PC-3 (cell line): Measurements from ENCODE around the gene ADCY2. TPM values are rescaled to one million over a fixed set of nuclear protein-coding genes. Genes with fewer than 3 reads are reported as not detected.
A peak's percentile ranks its signal among the peaks of the same experiment; 100 is the strongest.

Experiments used
- ATAC-seq: fragments of 200-7000 bp; cut with Tn5 transposase; 2 replicates; pipeline ENCODE4 v1.9.1; 2020; ENCODE audit warnings: mild to moderate bottlenecking, moderate library complexity
- BruUV-seq: library from RNA; stranded (reverse); fragments of 400-500 nt; replicated peaks from 2 replicates; lab custom pipeline; 2021; lab: Mats Ljungman, UMichigan
- CTCF ChIA-PET: fragments of 300-600 bp; sonication (Branson Sonifier 250); formaldehyde crosslinking; loops from one replicate; lab custom pipeline; 2022; ENCODE audit warnings: antibody characterized with exemption; lab: Charles Lee
- POLR2A ChIA-PET: fragments of 300-600 bp; sonication (Branson Sonifier 250); formaldehyde crosslinking; loops from one replicate; lab custom pipeline; 2022; ENCODE audit warnings: antibody characterized with exemption; ENCODE audit not compliant: unreplicated experiment; lab: Charles Lee
- DNase-seq: peaks from one replicate; pipeline ENCODE4 v3.0.0-alpha.2; 2015
- H2AFZ ChIP-seq: fragments of 300-600 bp; sonication (generic); 2 replicates; pipeline ENCODE4 v1.6.0; 2016; ENCODE audit warnings: antibody characterized with exemption, low read length
- H3F3A ChIP-seq: fragments of 300-600 bp; sonication (generic); one replicate; pipeline ENCODE4 v1.6.0; 2017; ENCODE audit warnings: antibody characterized with exemption, low read length, control low read depth, mild to moderate bottlenecking; ENCODE audit not compliant: unreplicated experiment
- H3K27ac ChIP-seq: fragments of 300-600 bp; sonication (generic); 2 replicates; pipeline ENCODE4 v1.5.1; 2016; ENCODE audit warnings: mild to moderate bottlenecking, low read length
- H3K27me3 ChIP-seq: fragments of 300-600 bp; sonication (generic); 2 replicates; pipeline ENCODE4 v1.6.1; 2016; ENCODE audit warnings: low read length, mixed read lengths
- H3K36me3 ChIP-seq: fragments of 300-600 bp; sonication (generic); 2 replicates; pipeline ENCODE4 v1.6.1; 2016; ENCODE audit warnings: low read depth, mixed run types, low read length, mixed read lengths
- H3K4me1 ChIP-seq: fragments of 300-600 bp; sonication (generic); 2 replicates; pipeline ENCODE4 v1.5.1; 2016; ENCODE audit warnings: low read length; ENCODE audit not compliant: insufficient read depth
- H3K4me2 ChIP-seq: fragments of 300-600 bp; sonication (generic); 2 replicates; pipeline ENCODE4 v1.6.0; 2016; ENCODE audit warnings: low read length
- H3K4me3 ChIP-seq: fragments of 300-600 bp; sonication (generic); 2 replicates; pipeline ENCODE4 v1.5.1; 2016; ENCODE audit warnings: mild to moderate bottlenecking, low read length, mixed read lengths
- H3K79me2 ChIP-seq: fragments of 300-600 bp; sonication (generic); 2 replicates; pipeline ENCODE4 v1.6.1; 2017; ENCODE audit warnings: low read length, mixed read lengths
- H3K9ac ChIP-seq: fragments of 300-600 bp; sonication (generic); 2 replicates; pipeline ENCODE4 v1.6.0; 2016; ENCODE audit warnings: mild to moderate bottlenecking, low read length
- H3K9me2 ChIP-seq: fragments of 300-600 bp; sonication (generic); replicated peaks from 2 replicates; pipeline ENCODE4 v1.6.1; 2016; ENCODE audit warnings: mixed run types, low read length, mixed read lengths
- H3K9me3 ChIP-seq: fragments of 300-600 bp; sonication (generic); 2 replicates; pipeline ENCODE4 v1.6.1; 2016; ENCODE audit warnings: low read length, mixed read lengths
- H4K20me1 ChIP-seq: fragments of 300-600 bp; sonication (generic); 2 replicates; pipeline ENCODE4 v1.6.1; 2016; ENCODE audit warnings: low read length, mixed read lengths
- CTCF ChIP-seq: fragments of 300-600 bp; sonication (generic); conservative IDR thresholded peaks from 2 replicates; pipeline ENCODE4 v1.5.1; 2017; ENCODE audit warnings: antibody characterized with exemption, low read depth, mild to moderate bottlenecking, low read length
- EZH2 ChIP-seq: fragments of 300-600 bp; sonication (generic); IDR thresholded peaks from one replicate; pipeline ENCODE4 v1.6.1; 2017; ENCODE audit warnings: antibody characterized with exemption, mild to moderate bottlenecking, low read length; ENCODE audit not compliant: unreplicated experiment
- EZH2phosphoT487 ChIP-seq: fragments of 300-600 bp; sonication (generic); IDR thresholded peaks from 2 replicates; pipeline ENCODE4 v1.6.1; 2018; ENCODE audit warnings: mild to moderate bottlenecking, antibody characterized with exemption, low read length, borderline replicate concordance
- intact Hi-C: fragments of 100-400 bp; cut with micrococcal nuclease; formaldehyde crosslinking; loops from 2 replicates; pipeline ENCODE4 v1.9.0; 2023
- total RNA-seq: library from RNA; depleted of rRNA; stranded (reverse); fragments of >200 nt; gene quantifications from 2 replicates; pipeline ENCODE4 v1.2.3, GENCODE V29; 2014

The ADCY2 gene
- total RNA-seq, 1 experiment from 2014 or later: not detected

- no peaks in the 10 kb centered on the region for H3F3A ChIP-seq
- H3K4me2 ChIP-seq: no peak overlapping the region
- H3K4me3 ChIP-seq: no peak overlapping the region
- CTCF ChIA-PET: no interaction called here
- intact Hi-C loops: no loop called here
- no peaks in the 10 kb centered on the region for H3K9me3 ChIP-seq
- DNase-seq (no peak), ATAC-seq (no peak)
- no peak overlapping the region for H2AFZ ChIP-seq
- no peak overlapping the region for H3K27ac ChIP-seq
- no peak overlapping the region for H3K9ac ChIP-seq
- no peaks in the 10 kb centered on the region for H4K20me1 ChIP-seq
- H3K9me2 ChIP-seq: no peaks in the 10 kb centered on the region
- no peak for TF ChIP-seq CTCF
- H3K27me3 ChIP-seq: peaks cover 6% of the 10 kb centered on the region; the same call in 1 of the 2 replicates
- POLR2A ChIA-PET: no interaction called here
- H3K36me3 ChIP-seq: no peaks in the 10 kb centered on the region
- 0 out of 2 replicates have a peak, but pooled peaks cover 5% of the 10 kb centered on the region for H3K4me1 ChIP-seq
- H3K79me2 ChIP-seq: no peaks in the 10 kb centered on the region
- no TSS peak for BruUV-seq
These were observed 321.8 kb downstream of the ADCY2 start for GRCh38 chr5:7717691-7718090.

GRCh38 chr5:7728076-7728475 is 332.1 kb downstream of the ADCY2 start:
- Histone ChIP-seq H3F3A (no peaks in the 10 kb centered on the region), H3K27ac (no peak overlapping the region), H3K4me1 (no peaks in the 10 kb centered on the region), H3K79me2 (no peaks in the 10 kb centered on the region), H2AFZ (no peak overlapping the region), H3K4me2 (no peak overlapping the region), H3K9me2 (no peaks in the 10 kb centered on the region), H3K4me3 (no peak overlapping the region), H3K36me3 (no peaks in the 10 kb centered on the region), H3K27me3 (peaks cover 24% of the 10 kb centered on the region; the same call in 1 of the 2 replicates), H3K9me3 (no peaks in the 10 kb centered on the region), H3K9ac (no peak overlapping the region), H4K20me1 (no peaks in the 10 kb centered on the region)
- ChIA-PET CTCF (no interaction called here), POLR2A (no interaction called here)
- intact Hi-C loops: no loop called here
- DNase-seq (no peak), ATAC-seq (no peak)
- TF ChIP-seq EZH2 (no peak), CTCF (no peak), EZH2phosphoT487 (no peak)
- BruUV-seq: no TSS peak

DNA sequence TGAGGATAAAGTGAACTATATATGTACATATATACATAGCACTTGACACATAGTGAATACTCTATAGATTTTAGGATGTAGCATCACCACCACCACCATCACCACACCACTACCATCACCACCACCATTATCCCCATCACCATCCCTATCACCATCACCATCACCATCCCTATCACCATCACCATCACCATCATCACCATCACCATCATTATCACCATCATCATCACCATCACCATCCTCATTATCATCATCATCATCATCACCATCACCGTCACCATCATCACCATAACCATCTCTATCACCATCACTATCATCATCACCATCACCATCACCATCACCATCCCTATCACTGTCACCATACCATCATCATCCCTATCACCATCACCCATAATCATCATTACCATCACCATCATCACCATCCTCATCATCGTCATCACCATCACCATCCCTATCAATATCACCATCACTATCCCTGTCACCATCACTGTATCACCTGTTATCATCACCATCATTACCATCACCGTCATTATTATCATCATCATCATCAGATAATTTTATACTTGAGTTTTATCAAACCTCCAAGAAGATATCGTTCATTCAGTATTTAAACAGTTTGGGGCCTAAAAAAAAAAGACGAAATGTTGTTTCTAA is 345.6 kb downstream of the ADCY2 start:
- H3K27me3 ChIP-seq: peaks cover 7% of the 10 kb centered on the region
- H3K27ac ChIP-seq: peak overlapping the region; percentile 27; the same call in 1 of the 2 replicates
- TF ChIP-seq EZH2: no peak
- no peak for TF ChIP-seq EZH2phosphoT487
- TF ChIP-seq CTCF: no peak
- H3K4me1 ChIP-seq: peaks cover 10% of the 10 kb centered on the region; the same call in 1 of the 2 replicates
- intact Hi-C loops: no loop called here
- H3K36me3 ChIP-seq: no peaks in the 10 kb centered on the region
- H3K79me2 ChIP-seq: no peaks in the 10 kb centered on the region
- no peak overlapping the region for H3K9ac ChIP-seq
- DNase-seq (no peak), ATAC-seq (no peak)
- H4K20me1 ChIP-seq: 0 out of 2 replicates have a peak, but pooled peaks cover 3% of the 10 kb centered on the region
- H3K9me2 ChIP-seq: no peaks in the 10 kb centered on the region
- H3F3A ChIP-seq: peaks cover 8% of the 10 kb centered on the region
- no peak overlapping the region for H3K4me3 ChIP-seq
- no peak overlapping the region for H2AFZ ChIP-seq
- H3K9me3 ChIP-seq: no peaks in the 10 kb centered on the region
- no peak overlapping the region for H3K4me2 ChIP-seq
- BruUV-seq: no TSS peak
- CTCF ChIA-PET: no interaction called here
- POLR2A ChIA-PET: interaction anchor here (0.7 kb wide), 1 partner anchor 858 kb away, joined by 11 read pairs; no protein-coding TSS in a partner anchor
